HG03342 (cell line): Measurements from ENCODE around the gene OTOP2.

ENCODE experiments used
- ATAC-seq: cut with Tn5 transposase; IDR thresholded peaks from one replicate; pipeline ENCODE4 v1.9.1; 2021; ENCODE audit warnings: mild to moderate bottlenecking, moderate library complexity; ENCODE audit not compliant: unreplicated experiment

OTOP2 gene

DNA sequence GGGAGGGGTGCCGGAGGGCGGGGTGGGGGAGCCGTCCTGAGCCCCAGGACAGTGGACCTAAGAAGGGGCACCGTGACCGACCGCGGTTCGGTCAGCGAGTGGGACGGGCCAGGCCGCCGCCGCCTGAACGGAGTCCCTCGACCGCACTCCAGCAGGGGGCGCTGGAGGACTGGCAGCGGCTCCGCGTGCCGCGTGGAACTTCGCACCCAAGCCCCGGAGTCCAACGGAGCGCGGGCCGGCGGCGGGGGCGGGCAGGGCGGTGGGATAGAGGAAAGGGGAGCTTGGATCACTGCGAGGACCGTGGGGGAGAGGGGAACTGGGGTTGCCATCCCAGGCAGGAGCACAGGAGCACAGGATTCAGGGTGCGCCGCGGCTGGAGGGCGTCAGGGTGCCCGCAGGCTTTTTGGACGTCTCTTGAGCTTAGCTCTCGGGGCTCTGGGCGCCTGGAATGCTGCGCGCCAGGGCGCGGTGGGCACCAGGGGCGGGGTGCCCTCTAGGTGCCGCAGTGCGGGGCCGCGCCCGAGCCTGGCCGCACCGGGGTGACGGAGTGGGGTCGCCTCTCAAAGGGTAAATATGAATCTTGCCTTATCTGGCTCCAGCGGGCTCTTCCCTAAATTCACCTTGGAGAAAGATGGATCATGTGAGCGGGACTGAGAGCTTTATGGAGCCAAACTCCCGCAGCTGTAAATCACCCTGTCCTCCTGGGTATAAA lies 379 bp upstream of the OTOP2 start:
- ATAC-seq: no peak

DNA sequence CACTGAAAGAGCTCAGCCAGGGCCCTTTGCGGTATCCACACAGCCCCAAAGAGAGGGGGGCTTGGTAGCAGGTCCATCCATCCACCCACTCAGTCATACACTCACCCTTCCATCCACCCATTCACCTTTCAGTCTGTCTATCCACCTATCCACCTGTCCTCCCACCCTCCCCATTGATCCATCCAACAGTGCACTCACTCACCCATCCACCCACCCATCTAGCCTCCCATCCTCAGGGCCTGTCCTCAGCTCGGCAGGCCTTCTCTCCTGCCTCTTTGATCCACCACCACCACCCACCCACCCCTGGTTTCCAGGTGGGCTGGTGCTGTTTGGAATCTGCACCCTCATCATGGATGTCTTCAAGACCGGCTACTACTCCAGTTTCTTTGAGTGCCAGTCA lies 1.2 kb downstream of the OTOP2 start:
- no peak for ATAC-seq

DNA sequence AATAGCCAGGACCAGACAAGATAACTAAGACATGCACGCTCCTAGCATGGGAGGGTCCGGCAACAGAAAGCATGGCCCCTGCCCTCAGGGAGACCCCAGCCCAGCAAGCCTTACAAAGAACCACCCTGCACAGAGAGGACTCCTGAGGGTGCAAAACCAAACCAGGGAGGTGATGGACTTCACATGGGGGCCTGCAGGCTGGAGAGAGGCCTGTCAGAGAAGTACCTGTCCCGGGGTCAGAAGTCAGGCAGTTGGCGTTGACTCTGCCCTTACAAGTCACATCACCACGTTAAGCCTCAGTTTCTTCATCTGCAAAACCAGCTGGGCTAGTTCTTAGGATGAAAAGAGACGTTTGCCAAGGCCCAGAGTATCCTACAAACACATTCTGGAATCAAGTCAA lies 4.7 kb downstream of the OTOP2 start:
- no peak for ATAC-seq

DNA sequence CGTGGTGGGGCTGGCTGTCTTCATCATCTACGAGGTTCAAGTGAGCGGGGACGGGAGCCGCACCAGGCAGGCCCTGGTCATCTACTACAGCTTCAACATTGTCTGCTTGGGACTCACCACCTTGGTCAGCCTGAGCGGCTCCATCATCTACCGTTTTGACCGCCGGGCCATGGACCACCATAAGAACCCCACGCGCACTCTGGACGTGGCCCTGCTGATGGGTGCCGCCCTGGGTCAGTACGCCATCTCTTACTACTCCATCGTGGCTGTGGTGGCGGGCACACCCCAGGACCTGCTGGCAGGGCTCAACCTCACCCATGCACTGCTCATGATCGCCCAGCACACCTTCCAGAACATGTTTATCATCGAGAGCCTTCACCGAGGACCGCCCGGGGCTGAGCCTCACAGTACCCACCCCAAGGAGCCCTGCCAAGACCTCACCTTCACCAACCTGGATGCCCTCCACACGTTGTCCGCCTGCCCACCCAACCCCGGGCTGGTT lies 6.5 kb downstream of the OTOP2 start:
- no peak for ATAC-seq

DNA sequence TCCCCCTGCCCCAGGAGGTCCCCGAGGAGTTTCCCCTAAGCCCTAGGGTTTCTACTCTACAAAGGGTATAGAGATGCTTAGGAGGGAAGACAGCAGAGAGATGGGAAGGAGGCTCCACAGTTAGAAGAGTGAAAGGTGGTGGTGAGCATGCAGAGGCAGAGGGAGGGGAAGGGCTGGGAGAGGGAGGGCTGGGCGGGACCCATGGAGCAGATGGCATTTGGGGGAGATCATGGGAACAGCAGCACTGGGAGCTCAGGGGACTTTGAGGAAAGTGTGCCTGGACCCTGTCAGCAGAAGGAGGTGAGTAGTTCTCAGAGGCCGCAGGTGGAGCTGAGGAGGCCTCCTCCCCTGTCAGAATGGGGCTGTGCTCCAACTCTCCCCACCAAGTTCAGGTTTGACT lies 11.0 kb downstream of the OTOP2 start:
- no peak for ATAC-seq

DNA sequence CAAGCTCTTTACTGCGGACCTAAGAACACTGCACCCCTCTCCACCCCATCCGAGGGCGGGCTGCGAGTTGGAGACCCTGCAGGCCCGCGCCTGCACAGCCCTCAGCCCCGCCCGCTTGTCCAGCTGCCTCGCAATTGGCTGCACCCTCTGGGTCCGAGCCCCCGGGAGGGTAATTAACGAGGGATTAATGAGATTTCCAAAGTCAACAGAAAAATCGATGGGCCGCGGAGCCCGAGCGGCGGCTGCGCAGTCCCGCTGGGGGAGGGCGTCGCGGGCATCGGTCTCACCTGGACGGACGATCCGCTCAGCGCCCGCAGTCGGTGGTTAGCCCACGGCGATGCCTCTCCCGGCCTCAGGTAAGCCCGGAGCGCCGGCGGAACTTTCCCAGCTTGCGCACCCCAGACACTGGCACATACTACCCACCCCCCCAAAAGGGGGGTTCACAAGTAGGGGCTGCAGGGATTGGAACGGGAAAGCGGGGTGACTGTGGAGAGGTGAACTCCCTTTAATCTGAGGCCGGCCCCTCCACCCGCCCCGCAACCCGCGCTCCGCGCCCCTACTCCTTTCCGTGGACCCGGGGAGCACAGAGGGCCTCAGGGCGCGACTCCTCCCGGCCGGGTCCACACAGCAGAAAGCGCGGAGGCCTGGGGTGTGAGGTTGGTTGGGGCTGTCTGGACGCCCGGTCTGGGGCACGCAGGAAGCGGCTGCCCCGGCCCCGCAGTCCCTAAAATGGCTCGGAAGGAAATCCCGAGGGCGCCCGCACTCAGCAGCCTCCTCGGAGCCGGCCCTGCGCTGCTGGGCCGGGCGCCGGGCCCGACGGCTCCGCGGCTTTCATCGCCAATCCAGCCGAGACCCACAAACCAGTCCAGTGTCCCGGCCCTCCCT lies 11.8 kb downstream of the OTOP2 start, which contains the start of gene OTOP3:
Gene OTOP3, plus strand, starts transcription at position 314 of the 885 bp plus-strand sequence. Its CDS starts 24 bp downstream, at position 338.
- ATAC-seq: no peak

DNA sequence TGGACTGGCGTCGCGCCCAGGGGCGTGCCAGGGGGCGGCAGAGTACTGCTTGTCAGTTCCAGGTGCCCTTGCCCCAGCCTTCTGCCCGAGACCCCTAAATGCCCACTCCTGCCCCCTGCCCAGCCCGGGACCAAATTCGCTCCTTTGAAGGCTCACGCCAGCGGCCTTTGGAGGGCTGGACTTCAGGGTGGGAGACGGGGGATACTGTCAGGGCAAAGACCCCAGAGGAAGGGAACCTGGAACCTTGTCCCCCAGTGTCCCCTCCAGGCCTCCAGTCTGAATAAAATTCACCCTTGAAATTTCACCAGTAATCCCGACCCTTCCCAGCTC lies 12.4 kb downstream of the OTOP2 start:
- ATAC-seq: no peak

DNA sequence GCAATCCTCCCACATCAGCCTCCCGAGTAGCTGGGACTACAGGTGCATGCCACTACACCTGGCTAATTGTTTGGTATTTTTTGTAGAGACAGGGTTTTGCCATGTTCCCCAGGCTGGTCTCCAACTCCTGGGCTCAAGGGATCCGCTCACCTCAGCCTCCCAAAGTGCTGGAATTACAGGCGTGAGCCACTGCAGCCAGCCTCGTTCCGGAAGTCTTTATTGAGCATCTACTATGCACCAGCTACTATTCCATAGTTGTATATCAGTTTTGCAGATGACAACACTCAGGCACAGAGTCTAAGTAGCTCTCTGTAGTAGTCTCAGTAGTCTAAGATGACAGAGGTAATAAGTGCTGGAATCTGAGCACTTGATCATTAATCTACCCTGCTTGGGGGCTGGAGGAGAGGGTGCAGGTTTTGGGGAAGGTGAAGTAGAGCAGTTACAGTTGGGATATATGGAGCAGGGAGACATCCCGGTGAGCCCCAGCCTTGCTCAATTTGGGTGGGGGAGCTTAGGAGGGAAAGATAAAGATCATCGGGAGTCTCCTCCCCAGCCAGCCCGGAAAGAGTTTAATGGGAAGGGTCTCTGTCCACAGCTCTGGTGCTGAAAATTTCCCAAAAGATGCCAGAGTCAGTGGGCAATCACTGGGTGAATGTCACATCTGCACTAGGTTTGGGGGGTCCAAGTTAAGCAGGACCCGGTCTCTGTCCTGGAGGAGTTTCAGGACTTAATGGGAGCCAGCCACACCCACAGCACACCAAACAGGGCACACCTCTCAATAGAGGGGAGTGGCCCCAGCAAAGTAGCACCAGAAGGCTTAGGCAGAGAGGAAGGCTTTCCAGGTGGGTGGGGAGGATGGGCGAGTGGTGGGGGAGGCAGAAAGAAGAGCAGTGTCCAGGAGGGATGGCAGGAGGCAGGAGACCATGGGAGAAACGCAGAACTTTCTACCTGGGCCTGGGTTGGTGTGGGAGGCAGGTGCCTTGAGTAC lies 13.3 kb downstream of the OTOP2 start:
- no peak for ATAC-seq

DNA sequence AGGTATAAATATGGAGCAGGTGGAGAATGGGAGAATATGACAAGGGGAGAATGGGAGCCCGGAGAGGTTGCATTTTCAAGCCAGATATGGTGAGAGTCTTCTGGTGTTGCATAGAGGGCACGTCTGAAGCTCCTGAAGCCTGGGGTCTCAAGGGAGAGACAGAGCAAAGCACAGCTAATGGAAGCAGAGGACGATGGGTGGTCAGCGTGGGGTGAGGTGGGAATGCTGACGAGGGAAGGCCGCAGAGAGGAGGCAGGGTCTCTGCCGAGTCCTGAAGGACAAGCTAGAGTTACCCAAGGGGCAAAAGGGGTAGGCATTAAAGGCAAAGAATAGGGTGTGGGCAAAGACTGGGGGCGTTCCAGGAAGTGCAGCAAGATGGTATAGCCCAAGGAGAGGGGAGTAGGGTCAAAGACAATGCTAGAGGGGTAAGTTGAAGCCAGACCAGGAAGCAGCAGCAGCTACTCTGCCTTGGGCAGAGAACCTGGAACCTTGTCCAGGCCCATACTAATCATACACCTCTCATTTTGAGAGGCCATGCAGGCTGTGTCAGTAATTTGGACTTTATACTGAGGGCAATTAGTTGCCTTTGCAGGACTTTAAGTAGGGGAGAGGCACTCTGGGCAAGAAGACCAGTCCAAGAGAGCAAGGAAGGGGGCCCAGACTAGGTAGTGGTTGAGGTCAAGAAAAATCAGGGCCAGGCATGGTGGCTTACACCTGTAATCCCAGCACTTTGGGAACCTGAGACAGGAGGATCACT lies 14.3 kb downstream of the OTOP2 start:
- no peak for ATAC-seq

DNA sequence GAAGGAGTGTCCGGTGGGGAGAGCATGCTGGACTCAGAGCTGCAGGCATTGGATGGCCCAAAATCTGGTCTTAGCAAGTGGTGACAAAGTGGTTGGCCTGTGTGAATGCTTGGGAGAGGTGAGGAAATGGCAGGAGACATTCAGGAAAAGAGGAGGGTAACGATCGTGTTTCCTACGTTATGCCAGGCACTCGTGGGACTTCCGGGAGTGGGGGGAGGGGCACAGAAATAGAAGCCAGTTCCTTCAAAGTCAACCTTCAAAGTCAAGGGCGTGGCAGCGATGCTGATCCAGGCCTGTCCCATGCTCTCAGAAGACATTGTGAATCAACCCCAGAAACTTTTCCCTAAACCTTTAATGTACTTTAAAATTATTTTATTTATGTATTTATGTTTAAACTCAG lies 15.5 kb downstream of the OTOP2 start:
- no peak for ATAC-seq

DNA sequence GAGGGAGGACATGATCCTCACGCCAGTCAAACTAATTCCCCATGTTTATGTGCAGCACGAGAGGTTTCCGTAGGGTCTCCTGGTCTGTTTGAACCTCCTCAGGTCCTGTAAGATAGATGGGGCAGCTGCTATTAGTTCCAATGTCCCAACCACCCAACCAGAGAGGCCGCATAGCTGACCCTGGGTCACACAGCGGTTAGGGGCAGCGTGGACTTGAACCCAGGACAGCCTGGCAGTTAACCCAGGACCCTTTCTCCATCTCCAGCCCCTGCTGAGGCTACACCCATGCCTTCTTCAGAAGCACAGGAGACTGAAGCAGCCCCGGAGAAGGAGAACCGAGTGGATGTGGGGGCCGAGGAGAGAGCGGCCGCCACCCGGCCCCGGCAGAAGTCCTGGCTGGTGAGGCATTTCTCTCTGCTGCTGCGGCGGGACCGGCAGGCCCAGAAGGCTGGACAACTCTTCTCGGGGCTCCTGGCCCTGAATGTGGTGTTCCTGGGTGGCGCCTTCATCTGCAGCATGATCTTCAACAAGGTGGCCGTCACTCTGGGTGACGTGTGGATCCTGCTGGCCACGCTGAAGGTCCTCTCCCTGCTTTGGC lies 17.2 kb downstream of the OTOP2 start:
- ATAC-seq: no peak

DNA sequence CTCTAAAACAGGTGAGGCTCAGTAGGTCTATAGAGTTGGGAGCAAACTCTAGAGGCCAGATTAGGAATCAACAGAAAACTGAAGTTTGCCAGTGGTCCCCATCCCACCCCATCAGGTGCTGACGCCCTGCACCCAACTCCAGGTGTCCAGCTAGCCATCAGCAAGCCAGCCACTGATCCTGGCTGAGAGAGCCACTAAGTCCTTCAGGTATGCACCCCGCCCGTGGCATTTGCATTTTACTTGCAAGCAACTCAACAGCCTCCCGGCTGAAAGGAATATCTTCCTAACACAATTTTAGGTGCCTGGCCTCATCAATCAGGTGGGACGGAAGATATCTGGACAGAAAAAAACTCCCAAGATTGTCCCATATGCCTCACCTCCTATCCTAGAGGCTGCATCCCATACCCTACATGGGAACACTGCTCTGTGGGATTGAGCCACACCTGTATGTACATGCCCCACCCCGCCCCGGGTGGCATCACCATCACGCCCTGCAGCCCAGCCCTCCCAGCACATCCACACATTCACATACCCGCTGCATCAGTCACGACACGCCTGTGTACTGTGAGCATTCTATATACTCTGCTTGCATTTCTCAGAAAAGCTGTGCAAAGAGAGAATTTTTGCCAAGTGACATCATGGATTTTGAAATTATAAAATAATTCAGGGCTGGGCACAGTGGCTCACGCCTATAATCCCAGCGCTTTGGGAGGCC lies 19.9 kb downstream of the OTOP2 start:
- no peak for ATAC-seq

DNA sequence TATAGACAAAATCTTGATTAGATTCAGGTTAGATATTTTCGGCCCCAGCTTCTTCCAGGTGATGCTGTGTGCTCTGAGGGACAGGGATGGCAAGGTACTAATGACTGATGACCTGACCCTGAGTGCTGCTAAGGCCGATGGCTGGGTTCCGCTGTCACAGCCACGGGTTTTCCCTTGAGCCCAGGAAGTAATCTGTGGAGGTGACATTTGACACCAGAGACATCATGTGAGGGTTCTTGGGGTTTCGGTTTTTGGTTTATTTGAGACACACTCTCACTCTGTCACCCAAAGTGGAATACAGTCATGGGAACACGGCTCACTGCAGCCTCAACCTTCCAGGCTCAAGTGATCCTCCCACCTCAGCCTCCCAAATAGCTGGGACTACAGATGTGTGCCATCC lies 21.5 kb downstream of the OTOP2 start:
- no peak for ATAC-seq

DNA sequence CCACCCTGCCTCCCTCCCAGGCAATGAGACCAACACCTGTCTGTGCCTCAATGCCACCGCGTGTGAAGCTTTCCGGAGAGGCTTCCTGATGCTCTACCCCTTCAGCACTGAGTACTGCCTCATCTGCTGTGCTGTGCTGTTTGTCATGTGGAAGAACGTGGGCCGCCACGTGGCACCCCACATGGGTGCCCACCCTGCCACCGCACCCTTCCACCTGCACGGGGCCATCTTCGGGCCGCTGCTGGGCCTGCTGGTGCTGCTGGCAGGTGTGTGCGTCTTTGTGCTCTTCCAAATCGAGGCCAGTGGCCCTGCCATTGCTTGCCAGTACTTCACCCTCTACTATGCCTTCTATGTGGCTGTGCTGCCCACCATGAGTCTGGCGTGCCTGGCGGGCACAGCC lies 22.6 kb downstream of the OTOP2 start:
- ATAC-seq: no peak

DNA sequence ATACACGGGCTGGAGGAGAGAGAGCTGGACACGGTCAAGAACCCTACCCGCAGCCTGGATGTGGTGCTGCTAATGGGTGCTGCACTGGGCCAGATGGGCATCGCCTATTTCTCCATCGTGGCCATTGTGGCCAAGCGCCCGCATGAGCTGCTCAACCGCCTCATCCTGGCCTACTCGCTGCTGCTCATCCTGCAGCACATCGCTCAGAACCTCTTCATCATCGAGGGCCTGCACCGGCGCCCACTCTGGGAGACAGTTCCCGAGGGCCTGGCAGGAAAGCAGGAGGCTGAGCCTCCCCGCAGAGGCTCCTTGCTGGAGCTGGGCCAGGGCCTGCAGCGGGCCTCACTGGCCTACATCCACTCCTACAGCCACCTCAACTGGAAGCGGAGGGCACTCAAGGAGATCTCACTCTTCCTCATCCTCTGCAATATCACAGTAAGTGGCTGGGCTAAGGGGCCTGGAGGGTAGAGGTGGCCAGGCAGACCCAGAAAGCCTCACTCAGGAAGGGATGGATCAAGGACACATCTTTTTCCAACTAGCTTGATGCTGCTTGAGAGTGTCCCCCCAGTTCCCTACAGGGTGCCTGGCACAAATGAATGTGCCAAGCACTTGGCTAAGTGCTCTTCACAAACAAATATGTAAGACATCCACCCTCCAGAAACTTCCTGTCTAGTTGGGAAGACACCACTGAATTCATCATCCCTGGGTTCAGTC lies 23.1 kb downstream of the OTOP2 start:
- ATAC-seq: no peak

DNA sequence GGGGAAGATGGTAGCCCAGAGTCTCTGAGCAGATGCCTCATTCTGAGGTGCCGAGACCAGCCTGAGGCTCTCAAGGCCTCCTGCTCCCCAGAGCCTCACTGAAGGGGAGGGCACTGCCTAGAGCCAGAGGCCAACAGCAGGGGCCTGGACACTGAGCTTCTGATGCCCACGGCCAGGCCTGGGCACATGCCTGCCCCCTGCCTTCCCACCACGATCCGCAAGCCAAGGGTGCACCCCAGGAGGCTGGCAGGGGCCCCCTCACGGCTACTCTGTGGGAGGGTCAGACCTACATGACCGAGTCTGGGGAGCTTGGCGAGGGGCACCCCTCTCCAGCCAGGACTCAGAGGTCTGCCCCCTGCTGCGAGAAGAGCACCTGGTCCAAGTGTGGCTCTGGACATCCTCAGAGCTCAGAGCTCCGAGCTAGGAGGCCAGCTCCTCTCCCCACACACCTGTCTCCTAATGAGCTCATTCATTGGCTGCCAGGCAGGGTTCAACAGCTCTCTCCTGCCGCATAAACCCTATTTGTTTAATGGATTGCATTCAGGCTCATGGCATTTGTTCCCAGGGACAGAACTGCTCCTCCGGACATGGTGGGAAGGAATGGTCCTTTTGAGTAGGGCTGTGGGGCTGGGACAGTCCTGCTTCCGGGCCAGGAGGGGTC lies 25.5 kb downstream of the OTOP2 start:
- ATAC-seq: no peak

DNA sequence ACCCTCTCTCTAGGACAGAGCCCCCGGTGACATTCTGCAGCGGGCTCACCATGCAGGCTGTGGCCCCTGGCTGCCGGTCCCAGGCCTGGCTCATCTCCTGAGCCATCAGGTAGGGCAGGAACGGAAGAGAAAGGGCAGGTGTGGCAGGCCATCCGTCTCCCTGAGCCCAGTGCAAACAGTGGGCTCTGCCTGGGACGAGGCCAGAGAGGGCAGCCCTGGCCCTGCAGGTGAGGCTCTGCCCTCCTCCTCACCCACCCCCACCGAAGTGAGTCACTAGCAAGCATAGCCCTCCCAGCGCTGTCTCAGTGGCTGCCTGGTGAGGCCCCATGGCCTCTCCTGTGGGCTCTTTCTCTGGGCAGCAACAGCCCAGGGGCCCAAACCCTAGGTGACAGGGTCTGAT lies 26.1 kb downstream of the OTOP2 start:
- no peak for ATAC-seq

DNA sequence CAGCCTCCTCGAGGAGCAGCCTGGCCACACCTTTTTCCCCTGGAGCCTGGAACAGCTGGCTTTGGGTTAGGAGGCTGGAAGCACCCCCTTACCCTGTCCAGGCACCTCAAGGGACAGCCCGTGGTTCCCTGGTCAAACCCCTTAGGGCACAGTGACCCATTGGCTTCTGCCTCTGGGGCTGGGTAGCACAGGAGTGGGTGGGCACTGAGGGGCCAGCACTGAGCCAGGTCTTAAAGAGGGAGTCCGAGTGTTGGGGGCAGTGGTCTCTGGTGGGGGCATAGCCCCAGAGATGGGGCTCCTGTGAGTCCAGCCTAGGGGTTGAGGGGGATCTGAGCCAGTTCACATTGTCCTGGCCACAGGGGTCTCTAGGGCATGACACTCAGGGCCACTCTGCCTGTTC lies 27.0 kb downstream of the OTOP2 start:
- ATAC-seq: no peak
